Measurements from ENCODE around the gene CTDSPL2. TPM values are rescaled to one million over a fixed set of nuclear protein-coding genes. Genes with fewer than 3 reads are reported as not detected.
"Not testable (repeated sequence)": the region's sequence is repeated elsewhere in the genome, so short reads cannot be mapped to it uniquely, and the experiment has no call there.

Gene CTDSPL2
- total RNA-seq, 1 donor from 2014 or later: 85.7 TPM

GRCh38 chr15:44554934-44555723 lies 127.7 kb downstream of the CTDSPL2 start:
- H3K9me3 Mint-ChIP-seq: no peaks in the 10 kb centered on the region
- TF ChIP-seq CTCF (conservative IDR thresholded peaks at IDR 0.05): no peak
- DNase-seq (ENCODE audit: low read depth, low spot score): no peak

DNA sequence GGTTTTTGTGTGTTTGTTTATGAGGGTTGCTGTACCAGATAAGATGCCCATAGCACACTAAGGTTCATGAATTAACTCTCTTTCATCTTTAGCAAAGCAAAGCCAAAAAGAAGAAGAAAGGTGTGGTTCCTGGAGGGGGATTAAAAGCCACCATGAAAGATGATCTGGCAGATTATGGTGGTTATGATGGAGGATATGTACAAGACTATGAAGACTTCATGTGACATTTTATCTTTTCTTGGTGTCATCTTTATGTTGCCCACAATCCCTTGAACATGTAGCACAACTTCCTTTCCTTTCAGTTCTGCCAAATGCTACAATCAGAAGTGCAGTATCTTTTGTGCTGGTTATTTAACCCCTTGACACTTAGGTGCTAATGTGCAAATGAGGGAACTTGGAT lies 133.5 kb downstream of the CTDSPL2 start:
- not testable (repeated sequence) for H3K27me3 Mint-ChIP-seq (ENCODE audit: low read depth); H3K4me3 Mint-ChIP-seq; H3K4me1 Mint-ChIP-seq; H3K27ac Mint-ChIP-seq (ENCODE audit: unreplicated experiment); H3K9me3 Mint-ChIP-seq; DNase-seq (ENCODE audit: low read depth, low spot score)
- peaks cover 37% of the 10 kb centered on the region for H3K36me3 Mint-ChIP-seq (ENCODE audit: low read depth)

More at GRCh38 chr15:44554934-44555723, 127.7 kb downstream of the CTDSPL2 start:
- Mint-ChIP-seq H3K4me3 (no peak overlapping the region), H3K36me3 (ENCODE audit: low read depth) (peaks cover 15% of the 10 kb centered on the region), H3K27me3 (ENCODE audit: low read depth) (no peaks in the 10 kb centered on the region), H3K27ac (ENCODE audit: unreplicated experiment) (no peak overlapping the region), H3K4me1 (no peaks in the 10 kb centered on the region)

- H3K9me3 Mint-ChIP-seq: peaks cover 4% of the 10 kb centered on the region
- H3K27ac Mint-ChIP-seq (ENCODE audit: unreplicated experiment): no peak overlapping the region
- no peak for TF ChIP-seq CTCF (conservative IDR thresholded peaks at IDR 0.05)
- no peak for DNase-seq (ENCODE audit: low read depth, low spot score)
- H3K4me3 Mint-ChIP-seq: no peak overlapping the region
- no peaks in the 10 kb centered on the region for H3K27me3 Mint-ChIP-seq (ENCODE audit: low read depth)
- H3K4me1 Mint-ChIP-seq: no peaks in the 10 kb centered on the region
- H3K36me3 Mint-ChIP-seq (ENCODE audit: low read depth): peaks cover 45% of the 10 kb centered on the region
These were observed 138.1 kb downstream of the CTDSPL2 start for GRCh38 chr15:44565387-44566154.

GRCh38 chr15:44566155-44566540 lies 138.7 kb downstream of the CTDSPL2 start:
- H3K27me3 Mint-ChIP-seq (ENCODE audit: low read depth): no peaks in the 10 kb centered on the region
- H3K9me3 Mint-ChIP-seq: peaks cover 4% of the 10 kb centered on the region
- peaks cover 45% of the 10 kb centered on the region for H3K36me3 Mint-ChIP-seq (ENCODE audit: low read depth)
- H3K4me3 Mint-ChIP-seq: no peak overlapping the region
- no peak overlapping the region for H3K27ac Mint-ChIP-seq (ENCODE audit: unreplicated experiment)
- no peak for TF ChIP-seq CTCF (conservative IDR thresholded peaks at IDR 0.05)
- no peaks in the 10 kb centered on the region for H3K4me1 Mint-ChIP-seq
- DNase-seq (ENCODE audit: low read depth, low spot score): no peak

GRCh38 chr15:44568338-44568737 lies 140.9 kb downstream of the CTDSPL2 start:
- TF ChIP-seq CTCF (conservative IDR thresholded peaks at IDR 0.05): no peak
- H3K27me3 Mint-ChIP-seq (ENCODE audit: low read depth): no peaks in the 10 kb centered on the region
- no peak overlapping the region for H3K4me3 Mint-ChIP-seq
- no peak overlapping the region for H3K27ac Mint-ChIP-seq (ENCODE audit: unreplicated experiment)
- peaks cover 4% of the 10 kb centered on the region for H3K9me3 Mint-ChIP-seq
- H3K36me3 Mint-ChIP-seq (ENCODE audit: low read depth): peaks cover 41% of the 10 kb centered on the region
- no peak for DNase-seq (ENCODE audit: low read depth, low spot score)
- H3K4me1 Mint-ChIP-seq: no peaks in the 10 kb centered on the region

DNA sequence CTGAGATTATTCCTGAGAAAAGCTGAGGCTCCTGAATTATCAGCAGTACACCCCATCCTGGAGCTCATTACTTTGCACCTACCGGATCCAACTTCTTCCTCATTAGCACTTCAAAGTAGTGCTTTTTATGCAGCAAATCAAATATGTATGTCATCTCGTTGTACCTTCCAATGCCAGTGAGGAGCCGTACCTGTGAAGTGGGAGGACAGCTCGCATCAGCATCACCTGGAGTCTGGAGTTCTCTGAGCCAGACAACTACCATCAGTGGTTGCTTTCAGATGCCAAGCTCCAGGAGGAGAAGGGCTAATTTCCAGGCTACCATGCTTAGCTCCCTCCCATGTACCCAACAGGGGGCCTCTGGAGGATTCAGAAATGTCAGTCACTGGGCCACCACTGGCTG lies 141.9 kb downstream of the CTDSPL2 start:
- DNase-seq (ENCODE audit: low read depth, low spot score): no peak
- H3K9me3 Mint-ChIP-seq: peaks cover 4% of the 10 kb centered on the region
- H3K27me3 Mint-ChIP-seq (ENCODE audit: low read depth): no peaks in the 10 kb centered on the region
- no peaks in the 10 kb centered on the region for H3K4me1 Mint-ChIP-seq
- no peak overlapping the region for H3K27ac Mint-ChIP-seq (ENCODE audit: unreplicated experiment)
- no peak overlapping the region for H3K4me3 Mint-ChIP-seq
- peaks cover 31% of the 10 kb centered on the region for H3K36me3 Mint-ChIP-seq (ENCODE audit: low read depth)
- TF ChIP-seq CTCF (conservative IDR thresholded peaks at IDR 0.05): no peak

Data from neural crest cell (in vitro differentiated cells).